NCI-H748 (cell line): ENCODE measurements around the gene MSRB2.

ENCODE experiments used
- DNase-seq: peaks from one replicate; lab custom pipeline; 2025; ENCODE audit not compliant: unreplicated experiment; lab: John Stamatoyannopoulos, UW

MSRB2 gene

DNA sequence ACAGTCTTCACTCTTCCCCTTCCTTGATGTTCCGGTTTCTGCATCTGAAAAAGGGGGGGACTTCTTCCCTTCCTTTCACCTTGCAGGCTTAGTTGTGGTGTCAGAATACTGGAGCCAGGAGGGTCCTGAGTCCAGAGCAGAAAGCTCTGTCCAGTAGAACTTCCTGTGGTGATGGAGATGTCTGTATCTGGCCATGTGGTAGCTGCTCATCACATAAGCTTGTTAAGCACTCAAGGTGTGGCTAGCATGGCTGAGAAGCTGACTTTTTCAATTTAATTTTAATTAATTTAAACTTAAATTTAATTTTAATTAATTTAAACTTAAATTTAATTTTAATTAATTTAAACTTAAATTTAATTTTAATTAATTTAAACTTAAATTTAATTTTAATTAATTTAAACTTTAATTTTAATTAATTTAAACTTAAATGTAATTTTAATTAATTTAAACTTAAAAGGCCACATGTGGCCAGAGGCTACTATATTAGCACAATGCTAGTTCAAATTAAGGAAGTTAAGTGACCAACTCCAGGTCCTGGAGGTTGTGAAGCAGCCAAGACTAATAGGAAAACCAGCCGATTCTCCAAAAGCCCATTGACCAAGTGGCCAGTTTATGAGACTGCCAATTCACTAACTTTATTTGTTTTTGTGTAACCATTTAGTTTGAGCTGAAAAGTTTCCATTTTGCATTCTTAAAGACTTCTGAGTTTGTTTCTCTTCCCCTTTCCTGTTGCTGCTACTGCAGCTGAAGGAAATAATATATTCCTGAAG, 16.3 kb downstream of the MSRB2 start:
- no peak for DNase-seq

DNA sequence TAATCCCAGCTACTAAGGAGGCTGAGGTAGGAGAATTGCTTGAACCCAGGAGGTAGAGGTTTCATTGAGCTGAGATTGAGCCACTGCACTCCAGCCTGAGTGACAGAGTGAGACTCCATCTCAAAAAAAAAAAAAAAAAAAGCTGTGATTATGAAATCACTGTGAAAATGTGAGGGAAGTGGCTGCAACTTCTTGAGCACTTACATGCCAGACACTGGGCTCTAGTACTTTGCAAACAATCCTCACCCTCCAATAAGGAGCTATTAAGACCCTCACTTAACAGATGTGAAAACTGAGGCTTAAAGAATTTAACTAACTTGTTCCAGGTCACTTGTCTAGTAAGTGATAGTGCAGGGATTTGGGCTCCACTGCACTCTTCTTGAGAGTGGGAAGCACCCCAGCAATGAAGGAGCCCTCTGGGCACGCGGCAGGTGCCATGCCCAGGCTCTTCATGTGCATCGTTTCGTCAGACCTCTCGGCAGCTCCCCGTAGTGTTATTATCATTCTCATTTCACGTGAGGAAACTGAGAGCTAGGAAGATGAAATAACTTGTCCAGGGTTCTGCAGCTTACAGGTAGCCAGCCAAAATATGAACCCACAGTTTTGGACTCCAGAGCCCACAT, 19.0 kb downstream of the MSRB2 start:
- no peak for DNase-seq

DNA sequence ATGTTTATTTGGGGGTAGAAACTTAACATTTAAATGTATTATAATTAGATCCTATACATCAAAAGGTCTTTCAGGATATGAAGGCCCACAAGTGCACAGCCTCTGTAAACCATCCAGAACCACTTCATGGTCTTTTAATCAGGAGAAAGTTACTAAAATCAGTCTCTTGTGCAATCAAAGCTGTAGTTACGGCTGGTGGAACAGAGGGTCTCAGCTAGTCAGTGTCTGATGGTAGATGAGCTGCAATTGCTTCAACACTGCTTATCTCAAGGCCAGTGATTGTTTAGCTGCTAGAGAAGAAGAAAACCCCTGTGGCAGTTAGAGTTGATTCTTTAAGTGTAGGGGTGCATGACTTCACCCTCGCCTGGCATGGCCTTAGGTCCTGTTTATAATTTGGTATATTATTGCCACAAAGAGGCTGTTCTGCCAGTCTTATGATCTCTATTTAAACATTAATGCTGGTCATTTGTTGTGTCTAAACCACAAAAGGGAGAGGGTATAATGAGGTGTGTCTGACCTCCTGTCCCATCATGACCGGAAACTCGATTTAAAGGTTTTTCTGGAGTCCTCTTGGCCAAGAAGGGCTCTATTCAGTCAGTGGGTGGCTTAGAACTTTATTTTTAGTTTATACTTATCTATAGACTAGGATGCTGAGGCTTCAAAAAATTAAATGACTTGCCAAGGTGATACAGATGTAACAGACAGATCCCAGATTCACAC, 21.3 kb downstream of the MSRB2 start:
- DNase-seq, result no peak

GRCh38 chr10:23120001-23120934, 24.9 kb downstream of the MSRB2 start:
- DNase-seq, result no peak

GRCh38 chr10:23121135-23121534, 25.8 kb downstream of the MSRB2 start:
- DNase-seq, result no peak

GRCh38 chr10:23136462-23136861, 41.1 kb downstream of the MSRB2 start:
- no peak for DNase-seq

- DNase-seq, result no peak
Observed at GRCh38 chr10:23139677-23140076, 44.3 kb downstream of the MSRB2 start.

DNA sequence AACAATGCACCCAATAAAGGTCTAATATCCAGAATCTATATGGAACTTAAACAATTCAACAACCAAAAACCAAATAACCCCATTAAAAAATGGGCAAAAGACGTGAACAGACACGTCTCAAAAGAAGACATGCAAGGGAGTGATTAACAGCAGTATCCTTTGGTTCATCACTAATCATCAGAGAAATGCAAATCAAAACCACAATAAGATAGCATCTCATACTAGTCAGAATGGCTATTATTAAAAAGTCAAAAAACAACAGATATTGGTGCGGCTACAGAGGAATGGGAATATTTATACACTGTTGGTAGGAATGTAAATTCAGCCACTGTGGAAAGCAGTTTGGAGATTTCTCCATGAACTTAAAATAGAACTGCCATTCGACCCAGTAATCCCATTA, 46.6 kb downstream of the MSRB2 start:
- no peak for DNase-seq

DNA sequence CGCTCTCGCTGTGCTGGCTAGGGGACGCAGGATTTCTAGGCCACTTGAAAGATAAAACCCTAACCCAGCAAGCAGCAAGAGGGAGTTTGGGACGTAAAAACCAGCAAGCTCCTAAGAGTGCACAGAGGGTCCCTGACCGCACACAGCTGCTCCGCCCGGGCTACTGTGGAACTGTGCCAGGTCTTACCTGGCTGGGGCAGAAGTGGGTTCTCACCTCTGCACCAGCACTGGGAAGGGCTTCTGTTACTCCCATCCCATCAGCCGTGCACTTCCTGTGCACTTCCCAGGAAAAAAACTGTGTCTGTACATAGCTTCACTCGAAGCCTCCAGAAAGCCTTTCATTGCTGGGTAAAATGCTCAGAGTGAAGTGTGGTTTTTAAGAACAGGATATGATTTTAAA, 50.9 kb downstream of the MSRB2 start:
- DNase-seq, result peak; percentile 53

- DNase-seq, result no peak
Observed at GRCh38 chr10:23147035-23147434, 51.7 kb downstream of the MSRB2 start.

DNA sequence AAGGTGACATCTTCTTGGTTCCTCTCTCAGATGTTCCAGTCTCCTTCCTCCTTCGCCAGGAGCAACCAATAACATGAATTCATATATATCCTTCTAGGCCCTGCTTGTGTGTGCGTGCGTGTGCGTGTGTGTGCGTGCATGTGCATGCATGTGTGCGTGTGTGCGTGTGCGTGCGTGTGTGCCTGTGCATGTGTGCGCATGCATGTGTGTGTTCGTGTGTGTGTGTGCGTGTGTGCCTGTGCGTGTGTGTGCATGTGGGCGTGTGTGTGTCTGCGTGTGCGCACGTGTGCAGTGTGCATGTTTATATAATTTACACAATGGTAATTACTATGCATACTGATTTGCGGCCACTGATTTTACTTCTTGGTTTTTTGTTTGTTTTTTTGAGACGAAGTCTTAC, 52.8 kb downstream of the MSRB2 start:
- no peak for DNase-seq

- no peak for DNase-seq
Observed at GRCh38 chr10:23150091-23150490, 54.7 kb downstream of the MSRB2 start.

DNA sequence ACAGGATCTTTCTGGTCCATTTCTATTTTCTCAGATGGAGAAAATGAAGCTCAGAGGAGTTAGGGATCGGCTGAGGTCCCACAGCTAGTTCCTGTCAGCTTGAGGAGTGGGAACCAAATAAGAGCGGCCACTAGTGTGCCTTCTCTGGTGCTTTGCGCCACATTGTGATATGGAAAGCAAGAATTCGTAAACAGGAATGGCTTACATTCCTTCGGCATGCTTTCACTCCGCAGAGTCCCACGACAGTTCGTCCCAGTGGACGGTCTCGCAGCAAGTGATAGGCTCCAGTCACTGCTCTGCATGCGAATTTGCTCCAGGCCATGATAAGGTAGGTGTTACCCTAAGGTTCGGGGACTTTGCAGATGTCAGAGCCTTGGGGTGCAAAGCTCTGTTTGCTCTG, 55.2 kb downstream of the MSRB2 start:
- DNase-seq, result no peak

DNA sequence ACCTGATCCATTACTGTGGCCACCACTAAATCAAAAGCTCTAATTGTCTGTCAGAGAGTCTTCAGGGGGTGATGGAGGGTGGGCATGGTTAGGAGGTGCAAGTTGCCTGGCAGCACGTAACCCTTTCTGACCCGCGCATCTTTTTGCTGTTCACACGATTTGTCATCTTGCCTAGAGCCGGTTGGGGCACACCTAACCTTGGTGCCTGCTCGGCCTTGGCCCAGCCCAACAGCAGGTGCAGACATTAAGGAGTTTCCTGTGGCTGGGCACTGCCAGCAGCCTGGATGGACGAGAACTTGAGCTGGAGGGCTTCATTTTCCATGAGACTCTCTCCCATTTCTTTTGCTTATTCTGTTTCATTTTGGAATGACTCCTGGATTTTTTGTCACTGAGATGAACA, 55.7 kb downstream of the MSRB2 start:
- peak; percentile 16 for DNase-seq

GRCh38 chr10:23155169-23155568, 59.8 kb downstream of the MSRB2 start:
- DNase-seq, result no peak

- no peak for DNase-seq
Observed at GRCh38 chr10:23156447-23157150, 61.2 kb downstream of the MSRB2 start.

DNA sequence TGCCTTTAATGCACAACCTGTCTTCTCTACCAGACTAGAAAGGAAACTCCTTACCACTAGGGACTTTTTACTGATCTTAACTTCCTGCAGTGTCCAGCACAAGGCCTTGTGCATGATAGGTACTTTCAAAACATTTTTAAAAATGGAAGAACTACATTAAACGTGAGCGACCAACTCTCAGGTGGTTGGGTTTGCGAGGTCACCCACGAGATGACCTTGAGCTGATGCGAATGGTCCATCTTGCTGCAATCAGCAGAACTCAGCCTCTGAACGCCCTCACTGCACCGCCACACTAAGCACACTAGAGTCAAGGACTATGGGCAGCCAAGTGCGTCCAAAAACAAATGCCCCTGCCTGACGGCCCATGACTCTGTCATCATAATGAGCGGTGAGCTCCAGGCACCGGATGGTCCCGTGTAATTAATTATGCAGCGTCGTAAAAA, 61.9 kb downstream of the MSRB2 start:
- DNase-seq, result peak; percentile 27

- peak; percentile 71 for DNase-seq
Observed at GRCh38 chr10:23157691-23158369, 62.5 kb downstream of the MSRB2 start.

DNA sequence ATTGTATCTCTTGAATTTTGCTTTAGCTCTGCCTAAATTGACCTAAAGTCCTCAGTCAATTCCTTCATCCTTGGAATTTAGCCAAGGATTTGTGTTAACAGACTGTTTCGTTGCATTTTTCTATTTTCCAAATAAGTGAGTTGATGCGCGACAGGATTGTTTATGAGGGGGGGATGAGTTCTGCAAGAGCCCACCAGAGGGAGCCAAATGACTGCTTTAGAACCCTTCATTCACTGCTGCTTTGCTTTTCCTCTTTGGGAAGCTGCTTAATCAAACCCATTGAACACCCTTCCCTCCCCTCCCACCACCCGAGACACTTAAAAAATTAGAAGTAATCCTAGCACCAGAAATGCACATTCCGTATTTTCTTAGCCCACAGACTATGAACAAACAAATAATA, 63.0 kb downstream of the MSRB2 start:
- peak; percentile 73 for DNase-seq
